ENCODE data around the gene PSG2.
"Not testable (repeated sequence)": the region's sequence is repeated elsewhere in the genome, so short reads cannot be mapped to it uniquely, and the experiment has no call there.

GRCh38 chr19:43059482-43059881 is 23.0 kb downstream of the PSG2 start:
- TF ChIP-seq CTCF (IDR thresholded peaks at IDR 0.05); ZFX (IDR thresholded peaks at IDR 0.05; ENCODE audit: borderline replicate concordance): not testable (repeated sequence)
